Upper lobe of left lung (tissue), 4 donors: Measurements from ENCODE around the gene SLC45A3.

Experiments
- EP300 ChIP-seq, 4 donors: sonication (generic); formaldehyde crosslinking; IDR thresholded peaks; one replicate each; pipeline ENCODE4 v1.5.1; 2017; ENCODE audit warnings: antibody characterized with exemption in 4 of 4, control low read depth in 2 of 4
- POLR2AphosphoS5 ChIP-seq, 2 donors: sonication (generic); formaldehyde crosslinking; IDR thresholded peaks; one replicate each; pipeline ENCODE4 v1.5.1; 2017; ENCODE audit warnings: antibody characterized with exemption in 2 of 2
- TF ChIP-seq, protein P1 (sequence below), 6 experiments: fragments of 450-650 bp in 4 of 6; fragments of 200-600 bp in 2 of 6; sonication (generic) in 2 of 6; IDR thresholded peaks; one replicate each; pipeline ENCODE4 v1.5.1; 2016 to 2019; ENCODE audit warnings: antibody characterized with exemption in 6 of 6

DNA sequence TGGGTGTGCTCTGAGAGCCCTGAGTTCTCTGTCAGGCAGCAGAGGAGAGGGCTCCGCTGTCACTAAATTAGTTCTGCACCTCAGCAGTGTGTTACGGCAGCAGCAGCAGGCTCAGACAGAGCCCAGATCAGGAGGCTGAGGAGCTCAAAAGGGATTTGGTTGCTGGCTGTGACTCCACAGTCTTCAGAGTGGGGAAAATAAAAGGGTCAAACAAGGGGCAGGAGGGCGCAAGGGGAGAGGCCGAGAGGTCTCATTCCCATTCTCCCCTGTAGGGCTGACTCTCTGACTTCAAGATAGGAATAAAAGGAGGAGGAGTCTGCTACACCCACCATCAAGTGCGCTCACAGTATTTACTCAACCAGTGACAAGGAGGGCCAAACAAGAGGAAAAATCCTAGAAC is 9.2 kb upstream of the SLC45A3 start:
- TF ChIP-seq, protein P1, sequence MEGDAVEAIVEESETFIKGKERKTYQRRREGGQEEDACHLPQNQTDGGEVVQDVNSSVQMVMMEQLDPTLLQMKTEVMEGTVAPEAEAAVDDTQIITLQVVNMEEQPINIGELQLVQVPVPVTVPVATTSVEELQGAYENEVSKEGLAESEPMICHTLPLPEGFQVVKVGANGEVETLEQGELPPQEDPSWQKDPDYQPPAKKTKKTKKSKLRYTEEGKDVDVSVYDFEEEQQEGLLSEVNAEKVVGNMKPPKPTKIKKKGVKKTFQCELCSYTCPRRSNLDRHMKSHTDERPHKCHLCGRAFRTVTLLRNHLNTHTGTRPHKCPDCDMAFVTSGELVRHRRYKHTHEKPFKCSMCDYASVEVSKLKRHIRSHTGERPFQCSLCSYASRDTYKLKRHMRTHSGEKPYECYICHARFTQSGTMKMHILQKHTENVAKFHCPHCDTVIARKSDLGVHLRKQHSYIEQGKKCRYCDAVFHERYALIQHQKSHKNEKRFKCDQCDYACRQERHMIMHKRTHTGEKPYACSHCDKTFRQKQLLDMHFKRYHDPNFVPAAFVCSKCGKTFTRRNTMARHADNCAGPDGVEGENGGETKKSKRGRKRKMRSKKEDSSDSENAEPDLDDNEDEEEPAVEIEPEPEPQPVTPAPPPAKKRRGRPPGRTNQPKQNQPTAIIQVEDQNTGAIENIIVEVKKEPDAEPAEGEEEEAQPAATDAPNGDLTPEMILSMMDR (IDR thresholded peaks at IDR 0.05) = no peak
- TF ChIP-seq EP300 (IDR thresholded peaks at IDR 0.05) (no peak), POLR2AphosphoS5 (IDR thresholded peaks at IDR 0.05) (no peak)
